ENCODE data around the gene SRSF2.

SRSF2 gene

DNA sequence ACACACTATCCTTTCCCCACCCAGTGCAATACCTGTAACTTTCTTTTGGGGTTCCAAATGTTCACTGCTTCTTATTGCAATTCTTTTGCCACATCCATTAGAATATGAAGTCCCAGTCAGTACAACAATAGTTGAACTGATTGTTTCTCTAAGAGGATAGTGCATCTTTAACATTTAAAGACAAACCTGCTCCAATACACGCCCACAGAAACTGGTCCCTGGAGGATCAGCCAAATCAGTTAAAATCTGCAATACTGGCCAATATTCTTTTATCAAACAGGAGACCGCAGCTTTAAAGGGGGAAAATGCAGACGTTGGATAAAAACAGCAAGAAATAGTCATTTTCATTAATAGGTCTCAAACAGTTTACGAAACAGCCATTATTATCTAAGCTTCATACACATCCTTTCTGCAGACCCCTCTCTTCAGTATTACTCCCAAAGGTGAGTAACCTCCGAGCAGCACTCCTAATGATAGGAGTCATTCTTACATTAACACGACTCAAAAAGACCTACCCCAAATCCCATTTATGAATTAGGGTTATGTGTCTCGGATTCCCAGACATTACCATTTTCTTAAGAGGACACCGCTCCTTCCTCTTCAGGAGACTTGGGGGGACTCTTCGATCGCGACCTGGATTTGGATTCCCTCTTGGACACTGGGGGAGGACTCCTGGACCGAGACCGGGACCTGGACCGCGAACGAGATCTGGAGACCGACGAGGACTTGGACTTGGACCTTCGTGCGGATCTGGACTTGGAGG, 1.4 kb downstream of the SRSF2 start:
- peak overlapping the region; percentile 96 for H2BK5ac ChIP-seq (ENCODE audit: low read length)
- H2AK5ac ChIP-seq (ENCODE audit: low read depth, low read length), result no peak overlapping the region
- H3K9me3 ChIP-seq (replicated peaks in 1 of 2; ENCODE audit: control insufficient read depth in 2 of 2, insufficient read depth in 1 of 2, low read depth in 1 of 2, low read length in 2 of 2), result no peaks in the 10 kb centered on the region
- no peak overlapping the region for H3K4ac ChIP-seq (ENCODE audit: low read length)
- H2BK12ac ChIP-seq (ENCODE audit: low read length), result no peak overlapping the region
- peak overlapping the region; percentile 100 for H3K23ac ChIP-seq (ENCODE audit: low read depth, low read length, poor library complexity)
- H4K91ac ChIP-seq (ENCODE audit: low read depth, low read length, poor library complexity), result no peak overlapping the region
- DNase-seq (ENCODE audit: low spot score), result no peak
- peak overlapping the region; percentile 42 for H3K4me2 ChIP-seq (ENCODE audit: insufficient read depth, low read length, poor library complexity, severe bottlenecking)
- H3K27ac ChIP-seq (replicated peaks; ENCODE audit: low read length), result peak overlapping the region; percentile 66
- H3K4me1 ChIP-seq (ENCODE audit: control insufficient read depth in 2 of 2, insufficient read depth in 1 of 2, low read depth in 1 of 2, low read length in 2 of 2), result peaks cover 8 to 29% of the 10 kb centered on the region in 2 donors
- peaks cover 5% of the 10 kb centered on the region for H3K79me1 ChIP-seq (ENCODE audit: low read depth, low read length)
- no peak overlapping the region for H4K8ac ChIP-seq (ENCODE audit: low read depth, low read length)
- H3K14ac ChIP-seq (ENCODE audit: low read length), result no peak overlapping the region
- H2BK15ac ChIP-seq (ENCODE audit: low read length), result no peak overlapping the region
- H2BK120ac ChIP-seq (ENCODE audit: low read depth, low read length), result no peak overlapping the region
- H3K27me3 ChIP-seq (ENCODE audit: control insufficient read depth in 3 of 3, insufficient read depth in 3 of 3, low read depth in 1 of 3, low read length in 3 of 3), result no peaks in the 10 kb centered on the region
- WGBS, 2 donors (ENCODE audit: extremely low coverage in 2 of 2, insufficient read length in 2 of 2, insufficient replicate concordance in 1 of 2), result no CpG with 5 or more reads among the region's 20 CpGs
- peak overlapping the region; percentile 70 for H3K18ac ChIP-seq (ENCODE audit: low read length)
- H3K36me3 ChIP-seq (replicated peaks in 1 of 2; ENCODE audit: control insufficient read depth in 2 of 2, insufficient read depth in 2 of 2, low read length in 2 of 2), result peaks cover 16 to 55% of the 10 kb centered on the region in 2 donors
- peak overlapping the region; percentile 100 for H3K9ac ChIP-seq (ENCODE audit: low read depth, low read length, poor library complexity)
- no peak overlapping the region for H2AFZ ChIP-seq (ENCODE audit: low read length)
- peak overlapping the region; percentile 89 to 100 for H3K4me3 ChIP-seq (ENCODE audit: low read length in 2 of 2)

DNA sequence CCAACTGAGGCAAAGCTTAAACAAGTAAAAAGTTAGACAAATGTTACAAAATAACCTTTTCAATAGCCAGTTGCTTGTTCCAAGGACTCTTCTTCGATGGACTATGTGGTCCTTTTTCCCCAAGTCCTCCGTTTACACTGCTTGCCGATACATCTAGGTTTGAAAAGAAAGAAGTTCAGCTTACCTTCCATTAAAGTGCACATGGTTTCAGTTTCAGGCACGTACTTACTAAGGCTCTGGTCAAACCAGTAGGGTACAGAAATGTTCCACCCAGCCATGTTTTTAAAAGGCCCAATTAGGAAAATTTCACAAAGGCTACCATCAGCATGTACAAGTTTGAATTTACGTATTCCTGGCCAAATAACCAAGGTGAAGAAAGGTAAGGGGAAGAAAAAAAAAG, 2.1 kb downstream of the SRSF2 start:
- no peak overlapping the region for H3K14ac ChIP-seq (ENCODE audit: low read length)
- peaks cover 5% of the 10 kb centered on the region for H3K79me1 ChIP-seq (ENCODE audit: low read depth, low read length)
- H3K4ac ChIP-seq (ENCODE audit: low read length), result no peak overlapping the region
- no peak overlapping the region for H4K8ac ChIP-seq (ENCODE audit: low read depth, low read length)
- H2BK15ac ChIP-seq (ENCODE audit: low read length), result no peak overlapping the region
- no peaks in the 10 kb centered on the region for H3K27me3 ChIP-seq (ENCODE audit: control insufficient read depth in 3 of 3, insufficient read depth in 3 of 3, low read depth in 1 of 3, low read length in 3 of 3)
- H2AFZ ChIP-seq (ENCODE audit: low read length), result no peak overlapping the region
- peaks cover 16 to 59% of the 10 kb centered on the region in 2 donors for H3K36me3 ChIP-seq (replicated peaks in 1 of 2; ENCODE audit: control insufficient read depth in 2 of 2, insufficient read depth in 2 of 2, low read length in 2 of 2)
- no peak overlapping the region for H3K27ac ChIP-seq (replicated peaks; ENCODE audit: low read length)
- no peak overlapping the region for H4K91ac ChIP-seq (ENCODE audit: low read depth, low read length, poor library complexity)
- peak overlapping the region; percentile 54 for H3K4me2 ChIP-seq (ENCODE audit: insufficient read depth, low read length, poor library complexity, severe bottlenecking)
- H3K4me3 ChIP-seq (ENCODE audit: low read length in 2 of 2), result peak overlapping the region; percentile 51 to 89
- no peak overlapping the region for H3K9ac ChIP-seq (ENCODE audit: low read depth, low read length, poor library complexity)
- peaks cover 8 to 26% of the 10 kb centered on the region in 2 donors for H3K4me1 ChIP-seq (ENCODE audit: control insufficient read depth in 2 of 2, insufficient read depth in 1 of 2, low read depth in 1 of 2, low read length in 2 of 2)
- H3K23ac ChIP-seq (ENCODE audit: low read depth, low read length, poor library complexity), result no peak overlapping the region
- no peaks in the 10 kb centered on the region for H3K9me3 ChIP-seq (replicated peaks in 1 of 2; ENCODE audit: control insufficient read depth in 2 of 2, insufficient read depth in 1 of 2, low read depth in 1 of 2, low read length in 2 of 2)
- no peak overlapping the region for H3K18ac ChIP-seq (ENCODE audit: low read length)
- no peak for DNase-seq (ENCODE audit: low spot score)
- H2BK5ac ChIP-seq (ENCODE audit: low read length), result no peak overlapping the region
- no peak overlapping the region for H2BK12ac ChIP-seq (ENCODE audit: low read length)
- no peak overlapping the region for H2AK5ac ChIP-seq (ENCODE audit: low read depth, low read length)
- no CpG with 5 or more reads among the region's 5 CpGs for WGBS, 2 donors (ENCODE audit: extremely low coverage in 2 of 2, insufficient read length in 2 of 2, insufficient replicate concordance in 1 of 2)
- H2BK120ac ChIP-seq (ENCODE audit: low read depth, low read length), result no peak overlapping the region

DNA sequence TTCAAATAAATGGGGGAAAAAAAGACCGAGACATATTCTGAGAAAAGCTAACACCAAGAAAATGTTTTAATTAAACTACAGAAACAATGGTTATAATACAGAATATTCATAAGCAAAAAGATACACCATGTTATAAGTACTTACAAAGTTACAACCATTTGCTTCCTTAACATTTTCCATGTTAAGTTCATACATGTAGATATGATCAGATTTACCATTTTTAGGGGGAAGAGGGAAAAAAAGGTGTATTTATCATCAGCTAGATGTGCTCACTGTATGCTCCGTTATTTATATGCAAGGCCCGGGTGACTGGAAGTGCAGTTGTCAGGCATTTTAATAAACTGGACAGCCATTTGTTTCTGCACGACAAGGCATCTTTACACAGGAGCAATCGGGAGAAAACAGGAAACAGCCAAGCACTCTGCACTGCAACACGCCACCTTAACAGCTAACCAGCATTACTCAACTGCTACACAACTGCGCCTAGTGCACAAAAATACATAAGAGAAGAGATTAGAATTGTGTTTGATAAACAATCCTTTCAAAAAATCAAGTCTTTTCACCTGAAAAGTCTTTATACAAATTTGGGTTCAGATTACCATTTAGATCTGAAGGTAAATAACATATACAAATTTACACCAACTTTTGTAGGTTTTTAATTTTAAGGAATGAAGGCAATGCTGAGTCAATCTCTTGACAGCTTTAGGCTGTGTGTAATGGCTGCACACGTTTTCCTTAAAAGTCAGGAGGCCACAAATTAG, 2.9 kb downstream of the SRSF2 start:
- H3K4me3 ChIP-seq (ENCODE audit: low read length in 2 of 2), result peak overlapping the region; percentile 42 to 89
- no CpG with 5 or more reads among the region's 8 CpGs for WGBS, 2 donors (ENCODE audit: extremely low coverage in 2 of 2, insufficient read length in 2 of 2, insufficient replicate concordance in 1 of 2)
- no peaks in the 10 kb centered on the region for H3K27me3 ChIP-seq (ENCODE audit: control insufficient read depth in 3 of 3, insufficient read depth in 3 of 3, low read depth in 1 of 3, low read length in 3 of 3)
- H3K4me1 ChIP-seq (ENCODE audit: control insufficient read depth in 2 of 2, insufficient read depth in 1 of 2, low read depth in 1 of 2, low read length in 2 of 2), result peaks cover 8 to 26% of the 10 kb centered on the region in 2 donors
- peaks cover 17 to 65% of the 10 kb centered on the region in 2 donors for H3K36me3 ChIP-seq (replicated peaks in 1 of 2; ENCODE audit: control insufficient read depth in 2 of 2, insufficient read depth in 2 of 2, low read length in 2 of 2)
- H2BK120ac ChIP-seq (ENCODE audit: low read depth, low read length), result no peak overlapping the region
- no peak overlapping the region for H3K4ac ChIP-seq (ENCODE audit: low read length)
- peak overlapping the region; percentile 29 for H3K4me2 ChIP-seq (ENCODE audit: insufficient read depth, low read length, poor library complexity, severe bottlenecking)
- no peak overlapping the region for H2AK5ac ChIP-seq (ENCODE audit: low read depth, low read length)
- H4K91ac ChIP-seq (ENCODE audit: low read depth, low read length, poor library complexity), result no peak overlapping the region
- peaks cover 5% of the 10 kb centered on the region for H3K79me1 ChIP-seq (ENCODE audit: low read depth, low read length)
- H3K9ac ChIP-seq (ENCODE audit: low read depth, low read length, poor library complexity), result no peak overlapping the region
- H3K23ac ChIP-seq (ENCODE audit: low read depth, low read length, poor library complexity), result no peak overlapping the region
- no peaks in the 10 kb centered on the region for H3K9me3 ChIP-seq (replicated peaks in 1 of 2; ENCODE audit: control insufficient read depth in 2 of 2, insufficient read depth in 1 of 2, low read depth in 1 of 2, low read length in 2 of 2)
- H2BK12ac ChIP-seq (ENCODE audit: low read length), result no peak overlapping the region
- H3K18ac ChIP-seq (ENCODE audit: low read length), result no peak overlapping the region
- no peak overlapping the region for H2BK5ac ChIP-seq (ENCODE audit: low read length)
- no peak overlapping the region for H2AFZ ChIP-seq (ENCODE audit: low read length)
- H4K8ac ChIP-seq (ENCODE audit: low read depth, low read length), result no peak overlapping the region
- H2BK15ac ChIP-seq (ENCODE audit: low read length), result no peak overlapping the region
- no peak overlapping the region for H3K14ac ChIP-seq (ENCODE audit: low read length)
- no peak overlapping the region for H3K27ac ChIP-seq (replicated peaks; ENCODE audit: low read length)
- no peak for DNase-seq (ENCODE audit: low spot score)

DNA sequence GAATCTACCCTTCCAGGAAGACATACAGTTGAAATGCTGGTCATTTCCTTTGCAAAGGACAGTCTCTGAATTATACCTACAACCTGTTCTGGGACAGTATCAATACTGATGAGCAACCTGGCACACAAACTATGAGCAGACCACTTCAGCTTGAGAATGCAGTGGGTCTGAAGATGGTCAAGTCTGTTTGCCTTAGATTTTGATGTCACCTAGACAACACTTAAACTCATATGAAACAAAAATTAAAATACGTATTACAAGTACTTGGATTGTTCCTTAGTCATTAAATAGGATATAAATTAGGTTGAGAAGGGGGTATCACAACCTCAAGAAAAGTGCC, 3.5 kb downstream of the SRSF2 start:
- H2BK15ac ChIP-seq (ENCODE audit: low read length), result no peak overlapping the region
- H3K27me3 ChIP-seq (ENCODE audit: control insufficient read depth in 3 of 3, insufficient read depth in 3 of 3, low read depth in 1 of 3, low read length in 3 of 3), result no peaks in the 10 kb centered on the region
- peaks cover 5% of the 10 kb centered on the region for H3K79me1 ChIP-seq (ENCODE audit: low read depth, low read length)
- H2AFZ ChIP-seq (ENCODE audit: low read length), result no peak overlapping the region
- no peak overlapping the region for H3K14ac ChIP-seq (ENCODE audit: low read length)
- H3K9ac ChIP-seq (ENCODE audit: low read depth, low read length, poor library complexity), result no peak overlapping the region
- H2AK5ac ChIP-seq (ENCODE audit: low read depth, low read length), result no peak overlapping the region
- H3K4me2 ChIP-seq (ENCODE audit: insufficient read depth, low read length, poor library complexity, severe bottlenecking), result no peak overlapping the region
- H2BK5ac ChIP-seq (ENCODE audit: low read length), result no peak overlapping the region
- no peaks in the 10 kb centered on the region for H3K9me3 ChIP-seq (replicated peaks in 1 of 2; ENCODE audit: control insufficient read depth in 2 of 2, insufficient read depth in 1 of 2, low read depth in 1 of 2, low read length in 2 of 2)
- DNase-seq (ENCODE audit: low spot score), result no peak
- no peak overlapping the region for H3K18ac ChIP-seq (ENCODE audit: low read length)
- H4K91ac ChIP-seq (ENCODE audit: low read depth, low read length, poor library complexity), result no peak overlapping the region
- H3K36me3 ChIP-seq (replicated peaks in 1 of 2; ENCODE audit: control insufficient read depth in 2 of 2, insufficient read depth in 2 of 2, low read length in 2 of 2), result peaks cover 17 to 66% of the 10 kb centered on the region in 2 donors
- no peak overlapping the region for H2BK12ac ChIP-seq (ENCODE audit: low read length)
- H4K8ac ChIP-seq (ENCODE audit: low read depth, low read length), result no peak overlapping the region
- H2BK120ac ChIP-seq (ENCODE audit: low read depth, low read length), result no peak overlapping the region
- H3K4me1 ChIP-seq (ENCODE audit: control insufficient read depth in 2 of 2, insufficient read depth in 1 of 2, low read depth in 1 of 2, low read length in 2 of 2), result peaks cover 7 to 22% of the 10 kb centered on the region in 2 donors
- no peak overlapping the region for H3K27ac ChIP-seq (replicated peaks; ENCODE audit: low read length)
- H3K4me3 ChIP-seq (ENCODE audit: low read length in 2 of 2), result peak overlapping the region in 1 of 2 donors; percentile 89
- WGBS, 2 donors (ENCODE audit: extremely low coverage in 2 of 2, insufficient read length in 2 of 2, insufficient replicate concordance in 1 of 2), result no CpG with 5 or more reads among the region's 1 CpG
- H3K4ac ChIP-seq (ENCODE audit: low read length), result no peak overlapping the region
- H3K23ac ChIP-seq (ENCODE audit: low read depth, low read length, poor library complexity), result no peak overlapping the region
